ENCODE data around the gene ITGB1BP2. TPM values are rescaled to one million over a fixed set of nuclear protein-coding genes. Genes with fewer than 3 reads are reported as not detected.

Gene ITGB1BP2
- total and polyA plus RNA-seq, 2 of the 13 experiments (the other 11 are each of a cell fraction or from before 2014, with no cell fraction given), result 0.90 to 2.2 TPM

DNA sequence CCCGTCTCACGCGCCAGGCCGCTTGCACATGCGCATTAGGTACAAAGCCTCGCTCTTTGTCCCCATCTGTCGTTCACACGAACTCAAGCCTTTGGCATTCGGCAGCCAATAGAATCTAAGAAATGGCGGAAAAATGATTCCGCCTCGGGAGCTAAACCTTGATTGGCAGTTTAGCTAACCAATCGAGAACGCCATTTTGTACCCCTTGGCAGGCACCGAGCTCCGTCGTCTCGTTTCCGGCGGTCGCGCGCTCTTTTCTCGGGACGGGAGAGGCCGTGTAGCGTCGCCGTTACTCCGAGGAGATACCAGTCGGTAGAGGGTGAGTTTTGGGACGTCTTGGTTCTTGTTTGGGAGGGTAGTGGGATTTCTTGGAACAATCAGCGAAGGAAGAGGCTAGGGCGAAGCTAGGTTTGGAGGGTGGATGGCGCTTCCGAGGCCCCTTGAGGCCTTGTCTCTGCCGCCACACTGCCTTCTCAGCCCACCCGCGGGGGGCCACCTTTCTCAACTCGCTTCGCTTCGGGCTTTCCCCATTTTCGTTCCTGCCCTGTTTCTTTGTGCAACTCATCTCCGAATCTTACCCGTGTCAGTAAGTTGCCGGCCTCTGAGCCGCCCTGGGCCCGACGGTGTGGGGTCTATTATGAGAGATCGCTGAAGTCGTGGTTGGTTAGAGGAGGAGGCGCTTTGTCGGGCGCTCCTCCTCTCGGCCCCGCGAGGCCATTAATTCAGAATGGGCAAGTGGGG is 18.0 kb upstream of the ITGB1BP2 start, which contains the start of gene NONO (continued):
- TF ChIP-seq, protein P1, sequence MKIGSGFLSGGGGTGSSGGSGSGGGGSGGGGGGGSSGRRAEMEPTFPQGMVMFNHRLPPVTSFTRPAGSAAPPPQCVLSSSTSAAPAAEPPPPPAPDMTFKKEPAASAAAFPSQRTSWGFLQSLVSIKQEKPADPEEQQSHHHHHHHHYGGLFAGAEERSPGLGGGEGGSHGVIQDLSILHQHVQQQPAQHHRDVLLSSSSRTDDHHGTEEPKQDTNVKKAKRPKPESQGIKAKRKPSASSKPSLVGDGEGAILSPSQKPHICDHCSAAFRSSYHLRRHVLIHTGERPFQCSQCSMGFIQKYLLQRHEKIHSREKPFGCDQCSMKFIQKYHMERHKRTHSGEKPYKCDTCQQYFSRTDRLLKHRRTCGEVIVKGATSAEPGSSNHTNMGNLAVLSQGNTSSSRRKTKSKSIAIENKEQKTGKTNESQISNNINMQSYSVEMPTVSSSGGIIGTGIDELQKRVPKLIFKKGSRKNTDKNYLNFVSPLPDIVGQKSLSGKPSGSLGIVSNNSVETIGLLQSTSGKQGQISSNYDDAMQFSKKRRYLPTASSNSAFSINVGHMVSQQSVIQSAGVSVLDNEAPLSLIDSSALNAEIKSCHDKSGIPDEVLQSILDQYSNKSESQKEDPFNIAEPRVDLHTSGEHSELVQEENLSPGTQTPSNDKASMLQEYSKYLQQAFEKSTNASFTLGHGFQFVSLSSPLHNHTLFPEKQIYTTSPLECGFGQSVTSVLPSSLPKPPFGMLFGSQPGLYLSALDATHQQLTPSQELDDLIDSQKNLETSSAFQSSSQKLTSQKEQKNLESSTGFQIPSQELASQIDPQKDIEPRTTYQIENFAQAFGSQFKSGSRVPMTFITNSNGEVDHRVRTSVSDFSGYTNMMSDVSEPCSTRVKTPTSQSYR (CRISPR knock-in tag; IDR thresholded peaks at IDR 0.05; ENCODE audit: borderline replicate concordance), result peak; percentile 52; the same call in 1 of the 2 replicates
- TF ChIP-seq ZNF331 (CRISPR knock-in tag; IDR thresholded peaks at IDR 0.05) (no peak), MIER3 (CRISPR knock-in tag; IDR thresholded peaks at IDR 0.05; ENCODE audit: borderline replicate concordance) (no peak), SKI (IDR thresholded peaks at IDR 0.05; ENCODE audit: partially characterized antibody) (no peak), ZNF737 (CRISPR knock-in tag; IDR thresholded peaks at IDR 0.05; ENCODE audit: borderline replicate concordance) (no peak)
- TF ChIP-seq, protein P2, sequence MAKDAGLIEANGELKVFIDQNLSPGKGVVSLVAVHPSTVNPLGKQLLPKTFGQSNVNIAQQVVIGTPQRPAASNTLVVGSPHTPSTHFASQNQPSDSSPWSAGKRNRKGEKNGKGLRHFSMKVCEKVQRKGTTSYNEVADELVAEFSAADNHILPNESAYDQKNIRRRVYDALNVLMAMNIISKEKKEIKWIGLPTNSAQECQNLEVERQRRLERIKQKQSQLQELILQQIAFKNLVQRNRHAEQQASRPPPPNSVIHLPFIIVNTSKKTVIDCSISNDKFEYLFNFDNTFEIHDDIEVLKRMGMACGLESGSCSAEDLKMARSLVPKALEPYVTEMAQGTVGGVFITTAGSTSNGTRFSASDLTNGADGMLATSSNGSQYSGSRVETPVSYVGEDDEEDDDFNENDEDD (CRISPR knock-in tag; IDR thresholded peaks at IDR 0.05; ENCODE audit: borderline replicate concordance), result peak; percentile 65; the same call in 1 of the 2 replicates
- TF ChIP-seq, protein P3, sequence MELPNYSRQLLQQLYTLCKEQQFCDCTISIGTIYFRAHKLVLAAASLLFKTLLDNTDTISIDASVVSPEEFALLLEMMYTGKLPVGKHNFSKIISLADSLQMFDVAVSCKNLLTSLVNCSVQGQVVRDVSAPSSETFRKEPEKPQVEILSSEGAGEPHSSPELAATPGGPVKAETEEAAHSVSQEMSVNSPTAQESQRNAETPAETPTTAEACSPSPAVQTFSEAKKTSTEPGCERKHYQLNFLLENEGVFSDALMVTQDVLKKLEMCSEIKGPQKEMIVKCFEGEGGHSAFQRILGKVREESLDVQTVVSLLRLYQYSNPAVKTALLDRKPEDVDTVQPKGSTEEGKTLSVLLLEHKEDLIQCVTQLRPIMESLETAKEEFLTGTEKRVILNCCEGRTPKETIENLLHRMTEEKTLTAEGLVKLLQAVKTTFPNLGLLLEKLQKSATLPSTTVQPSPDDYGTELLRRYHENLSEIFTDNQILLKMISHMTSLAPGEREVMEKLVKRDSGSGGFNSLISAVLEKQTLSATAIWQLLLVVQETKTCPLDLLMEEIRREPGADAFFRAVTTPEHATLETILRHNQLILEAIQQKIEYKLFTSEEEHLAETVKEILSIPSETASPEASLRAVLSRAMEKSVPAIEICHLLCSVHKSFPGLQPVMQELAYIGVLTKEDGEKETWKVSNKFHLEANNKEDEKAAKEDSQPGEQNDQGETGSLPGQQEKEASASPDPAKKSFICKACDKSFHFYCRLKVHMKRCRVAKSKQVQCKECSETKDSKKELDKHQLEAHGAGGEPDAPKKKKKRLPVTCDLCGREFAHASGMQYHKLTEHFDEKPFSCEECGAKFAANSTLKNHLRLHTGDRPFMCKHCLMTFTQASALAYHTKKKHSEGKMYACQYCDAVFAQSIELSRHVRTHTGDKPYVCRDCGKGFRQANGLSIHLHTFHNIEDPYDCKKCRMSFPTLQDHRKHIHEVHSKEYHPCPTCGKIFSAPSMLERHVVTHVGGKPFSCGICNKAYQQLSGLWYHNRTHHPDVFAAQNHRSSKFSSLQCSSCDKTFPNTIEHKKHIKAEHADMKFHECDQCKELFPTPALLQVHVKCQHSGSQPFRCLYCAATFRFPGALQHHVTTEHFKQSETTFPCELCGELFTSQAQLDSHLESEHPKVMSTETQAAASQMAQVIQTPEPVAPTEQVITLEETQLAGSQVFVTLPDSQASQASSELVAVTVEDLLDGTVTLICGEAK (IDR thresholded peaks at IDR 0.05), result no peak
- TF ChIP-seq, protein P3 (CRISPR knock-in tag; IDR thresholded peaks at IDR 0.05), result no peak
- TF ChIP-seq, protein P4, sequence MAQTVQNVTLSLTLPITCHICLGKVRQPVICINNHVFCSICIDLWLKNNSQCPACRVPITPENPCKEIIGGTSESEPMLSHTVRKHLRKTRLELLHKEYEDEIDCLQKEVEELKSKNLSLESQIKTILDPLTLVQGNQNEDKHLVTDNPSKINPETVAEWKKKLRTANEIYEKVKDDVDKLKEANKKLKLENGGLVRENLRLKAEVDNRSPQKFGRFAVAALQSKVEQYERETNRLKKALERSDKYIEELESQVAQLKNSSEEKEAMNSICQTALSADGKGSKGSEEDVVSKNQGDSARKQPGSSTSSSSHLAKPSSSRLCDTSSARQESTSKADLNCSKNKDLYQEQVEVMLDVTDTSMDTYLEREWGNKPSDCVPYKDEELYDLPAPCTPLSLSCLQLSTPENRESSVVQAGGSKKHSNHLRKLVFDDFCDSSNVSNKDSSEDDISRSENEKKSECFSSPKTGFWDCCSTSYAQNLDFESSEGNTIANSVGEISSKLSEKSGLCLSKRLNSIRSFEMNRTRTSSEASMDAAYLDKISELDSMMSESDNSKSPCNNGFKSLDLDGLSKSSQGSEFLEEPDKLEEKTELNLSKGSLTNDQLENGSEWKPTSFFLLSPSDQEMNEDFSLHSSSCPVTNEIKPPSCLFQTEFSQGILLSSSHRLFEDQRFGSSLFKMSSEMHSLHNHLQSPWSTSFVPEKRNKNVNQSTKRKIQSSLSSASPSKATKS (CRISPR knock-in tag; IDR thresholded peaks at IDR 0.05), result no peak
- TF ChIP-seq, protein P5, sequence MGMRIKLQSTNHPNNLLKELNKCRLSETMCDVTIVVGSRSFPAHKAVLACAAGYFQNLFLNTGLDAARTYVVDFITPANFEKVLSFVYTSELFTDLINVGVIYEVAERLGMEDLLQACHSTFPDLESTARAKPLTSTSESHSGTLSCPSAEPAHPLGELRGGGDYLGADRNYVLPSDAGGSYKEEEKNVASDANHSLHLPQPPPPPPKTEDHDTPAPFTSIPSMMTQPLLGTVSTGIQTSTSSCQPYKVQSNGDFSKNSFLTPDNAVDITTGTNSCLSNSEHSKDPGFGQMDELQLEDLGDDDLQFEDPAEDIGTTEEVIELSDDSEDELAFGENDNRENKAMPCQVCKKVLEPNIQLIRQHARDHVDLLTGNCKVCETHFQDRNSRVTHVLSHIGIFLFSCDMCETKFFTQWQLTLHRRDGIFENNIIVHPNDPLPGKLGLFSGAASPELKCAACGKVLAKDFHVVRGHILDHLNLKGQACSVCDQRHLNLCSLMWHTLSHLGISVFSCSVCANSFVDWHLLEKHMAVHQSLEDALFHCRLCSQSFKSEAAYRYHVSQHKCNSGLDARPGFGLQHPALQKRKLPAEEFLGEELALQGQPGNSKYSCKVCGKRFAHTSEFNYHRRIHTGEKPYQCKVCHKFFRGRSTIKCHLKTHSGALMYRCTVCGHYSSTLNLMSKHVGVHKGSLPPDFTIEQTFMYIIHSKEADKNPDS (CRISPR knock-in tag; IDR thresholded peaks at IDR 0.05), result no peak
